Measurements from ENCODE around the gene BICD2.
"Not testable (repeated sequence)": the region's sequence is repeated elsewhere in the genome, so short reads cannot be mapped to it uniquely, and the experiment has no call there.

Gene BICD2

GRCh38 chr9:92773810-92774209 is 9.2 kb upstream of the BICD2 start:
- Mint-ChIP-seq H3K27ac (no peak overlapping the region), H3K9me3 (no peaks in the 10 kb centered on the region), H3K27me3 (ENCODE audit: low read depth, poor library complexity) (peaks cover 26% of the 10 kb centered on the region), H3K4me1 (no peaks in the 10 kb centered on the region), H3K4me3 (no peak overlapping the region), H3K36me3 (ENCODE audit: low read depth) (no peaks in the 10 kb centered on the region)
- DNase-seq: no peak
- TF ChIP-seq CTCF (IDR thresholded peaks at IDR 0.05): no peak

GRCh38 chr9:92771309-92771708 is 6.7 kb upstream of the BICD2 start:
- no peaks in the 10 kb centered on the region for H3K9me3 Mint-ChIP-seq
- H3K36me3 Mint-ChIP-seq (ENCODE audit: low read depth): no peaks in the 10 kb centered on the region
- no peak for DNase-seq
- H3K4me1 Mint-ChIP-seq: peaks cover 5% of the 10 kb centered on the region
- H3K27me3 Mint-ChIP-seq (ENCODE audit: low read depth, poor library complexity): peaks cover 32% of the 10 kb centered on the region
- TF ChIP-seq CTCF (IDR thresholded peaks at IDR 0.05): no peak
- H3K4me3 Mint-ChIP-seq: no peak overlapping the region
- H3K27ac Mint-ChIP-seq: no peak overlapping the region

GRCh38 chr9:92770360-92770995 is 5.8 kb upstream of the BICD2 start:
- no peak for DNase-seq
- H3K9me3 Mint-ChIP-seq: no peaks in the 10 kb centered on the region
- H3K27me3 Mint-ChIP-seq (ENCODE audit: low read depth, poor library complexity): peaks cover 29% of the 10 kb centered on the region
- peak overlapping the region; percentile 34 for H3K27ac Mint-ChIP-seq
- H3K36me3 Mint-ChIP-seq (ENCODE audit: low read depth): no peaks in the 10 kb centered on the region
- TF ChIP-seq CTCF (IDR thresholded peaks at IDR 0.05): no peak
- no peak overlapping the region for H3K4me3 Mint-ChIP-seq
- H3K4me1 Mint-ChIP-seq: peaks cover 13% of the 10 kb centered on the region

- H3K4me1 Mint-ChIP-seq: peaks cover 13% of the 10 kb centered on the region
- TF ChIP-seq CTCF (IDR thresholded peaks at IDR 0.05): no peak
- H3K4me3 Mint-ChIP-seq: no peak overlapping the region
- H3K9me3 Mint-ChIP-seq: no peaks in the 10 kb centered on the region
- H3K27ac Mint-ChIP-seq: no peak overlapping the region
- DNase-seq: no peak
- no peaks in the 10 kb centered on the region for H3K36me3 Mint-ChIP-seq (ENCODE audit: low read depth)
- H3K27me3 Mint-ChIP-seq (ENCODE audit: low read depth, poor library complexity): peaks cover 29% of the 10 kb centered on the region
Measured at GRCh38 chr9:92769990-92770359, 5.3 kb upstream of the BICD2 start.

DNA sequence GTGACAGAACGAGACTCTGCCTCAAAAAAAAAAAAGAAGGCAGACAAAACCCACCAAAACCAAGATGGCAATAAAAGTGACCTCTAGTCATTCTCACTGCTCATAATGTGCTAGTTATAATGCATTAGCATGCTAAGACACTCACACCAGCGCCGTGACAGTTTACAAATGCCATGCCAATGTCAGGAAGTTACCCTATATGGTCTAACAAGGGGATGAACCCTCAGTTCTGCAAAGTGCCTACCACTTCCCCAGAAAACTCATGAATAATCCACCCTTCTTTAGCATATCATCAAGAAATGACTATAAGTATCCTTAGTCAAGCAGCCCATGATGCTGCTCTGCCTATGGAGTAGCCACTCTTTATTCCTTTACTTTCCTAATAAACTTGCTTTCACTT is 4.7 kb upstream of the BICD2 start:
- Mint-ChIP-seq H3K36me3 (ENCODE audit: low read depth) (no peaks in the 10 kb centered on the region), H3K4me1 (peaks cover 13% of the 10 kb centered on the region), H3K27ac (no peak overlapping the region), H3K27me3 (ENCODE audit: low read depth, poor library complexity) (peaks cover 24% of the 10 kb centered on the region), H3K4me3 (no peak overlapping the region), H3K9me3 (no peaks in the 10 kb centered on the region)
- no peak for DNase-seq
- TF ChIP-seq CTCF (IDR thresholded peaks at IDR 0.05): no peak

- not testable (repeated sequence) for H3K36me3 Mint-ChIP-seq (ENCODE audit: low read depth); H3K4me3 Mint-ChIP-seq; H3K9me3 Mint-ChIP-seq; H3K27ac Mint-ChIP-seq; DNase-seq
- Mint-ChIP-seq H3K27me3 (ENCODE audit: low read depth, poor library complexity) (peaks cover 19% of the 10 kb centered on the region), H3K4me1 (peaks cover 13% of the 10 kb centered on the region)
Measured at GRCh38 chr9:92768816-92769215, 4.2 kb upstream of the BICD2 start.

Measured in nephron progenitor cell (in vitro differentiated cells).